ENCODE results near the gene SMIM5. TPM values are rescaled to one million over a fixed set of nuclear protein-coding genes. Genes with fewer than 3 reads are reported as not detected.

Gene SMIM5
- total RNA-seq, 1 donor from 2014 or later, result 15.8 TPM

DNA sequence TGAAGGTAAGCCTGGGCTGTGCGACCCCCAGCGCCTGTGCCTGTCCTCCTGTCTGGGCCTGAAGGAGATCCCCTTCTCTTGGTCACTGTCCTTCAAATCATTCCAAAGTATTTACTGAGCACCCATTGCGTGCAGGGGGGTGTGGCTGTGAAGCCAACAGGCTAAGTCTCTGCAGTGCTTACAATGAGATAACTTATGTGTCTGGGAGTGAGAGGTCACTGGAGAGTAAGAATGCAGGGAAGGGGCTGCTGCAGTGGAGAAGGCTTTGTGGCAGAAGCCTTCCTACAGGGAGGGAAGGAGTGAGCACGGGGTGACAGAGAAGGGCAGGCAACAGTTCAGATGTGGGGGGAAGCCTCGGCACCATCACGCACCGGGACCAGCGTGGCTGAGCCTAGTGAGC is 11.2 kb upstream of the SMIM5 start:
- intact Hi-C loops (cut with micrococcal nuclease), result no loop called here
- DNase-seq, result no peak
- ATAC-seq, result no peak

DNA sequence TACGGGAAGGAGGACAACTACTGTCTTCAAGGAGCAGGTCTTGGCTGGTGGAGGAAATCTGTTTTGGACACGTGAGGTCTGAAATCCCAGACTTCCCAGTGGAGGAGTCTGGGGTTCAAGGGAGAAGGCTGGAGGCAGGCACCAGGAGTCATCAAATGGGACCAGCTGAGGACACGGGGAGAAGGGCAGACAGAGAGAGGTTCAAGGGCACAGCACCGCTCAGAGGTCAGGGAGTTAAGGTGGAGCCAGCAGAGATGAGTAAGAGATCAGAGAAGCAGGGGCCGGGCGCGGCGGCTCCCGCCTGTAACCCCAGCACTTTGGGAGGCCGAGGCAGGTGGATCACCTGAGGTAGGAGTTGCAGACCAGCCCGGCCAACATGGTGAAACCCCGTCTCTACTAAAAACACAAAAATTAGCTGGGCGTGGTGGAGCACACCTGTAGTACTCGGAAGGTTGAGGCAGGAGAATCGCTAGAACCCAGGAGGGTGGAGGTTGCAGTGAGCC is 10.4 kb upstream of the SMIM5 start:
- no peak for ATAC-seq
- no peak for DNase-seq
- intact Hi-C loops (cut with micrococcal nuclease), result no loop called here

- ATAC-seq (no peak), DNase-seq (no peak)
- intact Hi-C loops (cut with micrococcal nuclease), result no loop called here
Observed at GRCh38 chr17:75623386-75623785, 9.8 kb upstream of the SMIM5 start.

DNA sequence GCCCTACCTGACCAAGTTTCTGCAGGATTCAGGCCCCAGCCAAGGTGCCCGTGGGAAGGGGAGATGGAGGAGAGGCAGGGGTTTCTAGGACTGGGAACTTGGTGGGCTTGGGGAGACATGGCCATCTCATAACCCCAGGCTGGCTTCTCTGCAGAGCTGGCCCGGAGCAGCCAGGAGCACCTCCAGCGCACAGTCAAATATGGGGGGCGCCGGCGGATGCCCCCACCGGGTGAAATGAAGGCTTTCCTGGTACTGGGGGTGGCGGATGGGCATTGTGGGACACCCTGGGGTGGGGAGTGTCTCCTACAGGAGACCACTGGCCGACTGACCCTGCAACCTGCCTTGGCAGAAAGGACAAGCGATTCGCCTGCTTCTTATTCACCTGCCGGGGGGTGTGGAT is 9.2 kb upstream of the SMIM5 start:
- intact Hi-C loops (cut with micrococcal nuclease), result no loop called here
- no peak for ATAC-seq
- DNase-seq, result no peak

- intact Hi-C loops (cut with micrococcal nuclease), result no loop called here
- ATAC-seq (no peak), DNase-seq (no peak)
Observed at GRCh38 chr17:75624714-75625345, 8.4 kb upstream of the SMIM5 start.

- peak; percentile 54 for ATAC-seq
- DNase-seq, result peak; percentile 29
- intact Hi-C loops (cut with micrococcal nuclease), result no loop called here
Observed at GRCh38 chr17:75625813-75626486, 7.3 kb upstream of the SMIM5 start.

DNA sequence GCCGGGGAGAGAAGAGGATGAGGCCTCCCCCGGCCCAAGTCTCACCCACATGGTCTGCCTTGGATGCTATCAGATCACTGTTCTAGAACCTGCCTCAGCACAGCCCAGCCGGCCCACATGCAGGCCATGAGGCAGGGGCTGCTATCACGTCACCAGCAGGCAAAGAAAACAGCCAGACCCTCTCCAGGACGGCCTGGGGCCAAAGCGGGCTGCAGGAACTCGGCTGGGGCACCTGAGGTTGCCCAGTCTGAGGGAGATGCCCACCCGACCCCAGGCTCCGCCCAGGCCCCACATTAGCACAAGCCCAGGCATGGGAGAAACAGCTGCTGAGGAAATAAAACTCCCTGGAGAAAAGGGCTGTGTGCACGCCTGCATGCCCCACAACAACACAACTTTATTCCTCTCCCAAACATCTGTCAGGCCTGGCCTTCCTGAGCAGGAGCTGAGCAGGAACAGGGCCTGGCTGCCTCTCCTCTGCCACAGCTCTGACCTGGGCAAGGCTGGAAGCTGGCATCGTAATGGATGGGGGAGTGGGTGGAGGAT is 6.7 kb upstream of the SMIM5 start:
- intact Hi-C loops (cut with micrococcal nuclease), result no loop called here
- DNase-seq (no peak), ATAC-seq (no peak)

DNA sequence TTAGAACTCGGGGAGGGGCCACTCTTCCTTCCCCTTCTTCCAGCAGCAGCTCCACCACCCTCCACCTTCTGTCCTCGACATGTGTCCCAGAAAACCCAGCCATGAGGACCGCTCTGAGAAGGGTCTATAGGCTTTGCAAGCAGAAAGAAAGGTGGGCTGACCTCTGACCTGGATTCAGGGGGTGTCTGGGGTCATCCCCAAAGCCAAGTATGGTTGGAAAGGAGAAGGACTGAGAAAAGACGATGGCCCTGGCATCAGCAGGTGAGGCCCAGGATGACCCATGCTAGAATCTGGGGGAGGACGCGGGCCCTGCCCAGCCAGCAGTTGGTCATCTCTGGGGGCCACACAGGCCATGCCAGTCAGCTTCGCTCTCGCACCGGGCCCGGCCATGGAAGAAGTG is 6.1 kb upstream of the SMIM5 start:
- ATAC-seq, result no peak
- intact Hi-C loops (cut with micrococcal nuclease), result no loop called here

GRCh38 chr17:75628425-75628824 is 4.8 kb upstream of the SMIM5 start:
- DNase-seq (no peak), ATAC-seq (no peak)
- intact Hi-C loops (cut with micrococcal nuclease), result no loop called here

More for the DNA sequence above, 6.1 kb upstream of the SMIM5 start:
- no peak for DNase-seq

DNA sequence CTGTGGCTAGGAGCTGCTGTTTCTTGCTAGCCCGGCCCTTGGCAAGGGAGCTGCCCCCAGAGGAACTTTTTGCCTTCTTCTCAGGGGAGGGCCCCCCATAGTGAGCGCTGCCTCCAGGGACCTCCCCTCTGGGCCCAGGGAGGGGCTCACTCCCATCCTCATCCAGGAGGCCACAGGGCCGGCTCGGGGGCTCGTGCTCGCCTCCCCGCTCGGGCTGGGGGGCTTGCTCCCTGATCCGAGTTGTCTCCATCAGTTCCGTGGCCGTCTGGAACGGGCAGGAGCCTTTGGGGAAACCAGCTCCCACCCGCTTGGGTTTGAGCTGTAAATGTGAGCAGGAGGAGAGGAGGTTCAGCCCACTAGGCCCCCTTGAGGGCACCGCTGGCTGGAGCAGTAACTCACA is 4.1 kb upstream of the SMIM5 start:
- DNase-seq (no peak), ATAC-seq (no peak)
- intact Hi-C loops (cut with micrococcal nuclease), result no loop called here

- ATAC-seq (no peak), DNase-seq (no peak)
- intact Hi-C loops (cut with micrococcal nuclease), result loop anchor here (5.0 kb wide), 1 partner anchor 117 kb away; no protein-coding TSS in a partner anchor
Observed at GRCh38 chr17:75630071-75630917, 2.9 kb upstream of the SMIM5 start.

- no peak for ATAC-seq
- intact Hi-C loops (cut with micrococcal nuclease), result loop anchor here (5.0 kb wide), 1 partner anchor 116 kb away; no protein-coding TSS in a partner anchor
- peak; percentile 31 for DNase-seq
Observed at GRCh38 chr17:75631353-75631752, 1.9 kb upstream of the SMIM5 start.

DNA sequence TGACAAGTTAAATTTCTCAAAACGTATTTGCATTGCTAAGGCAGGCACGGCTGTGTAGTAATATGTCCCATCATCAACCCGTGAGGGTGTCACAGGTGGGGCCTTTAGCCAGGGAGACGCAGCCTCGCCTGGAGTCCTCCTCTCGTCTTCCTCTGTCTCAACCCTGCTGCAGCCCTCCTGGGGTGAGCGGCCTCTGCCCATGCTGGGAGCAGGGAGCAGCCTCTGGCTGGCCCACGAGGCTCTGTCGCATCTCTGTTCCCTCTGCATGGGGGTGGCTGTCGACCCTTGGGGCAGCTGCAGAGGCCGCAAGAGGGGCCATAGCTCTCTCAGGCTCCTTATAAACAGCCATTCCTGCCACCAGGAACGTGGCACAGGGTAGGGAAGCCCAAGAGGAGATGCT is 806 bp upstream of the SMIM5 start:
- peak; percentile 34 for DNase-seq
- intact Hi-C loops (cut with micrococcal nuclease), result loop anchor here (5.0 kb wide), 1 partner anchor 115 kb away; no protein-coding TSS in a partner anchor
- no peak for ATAC-seq

DNA sequence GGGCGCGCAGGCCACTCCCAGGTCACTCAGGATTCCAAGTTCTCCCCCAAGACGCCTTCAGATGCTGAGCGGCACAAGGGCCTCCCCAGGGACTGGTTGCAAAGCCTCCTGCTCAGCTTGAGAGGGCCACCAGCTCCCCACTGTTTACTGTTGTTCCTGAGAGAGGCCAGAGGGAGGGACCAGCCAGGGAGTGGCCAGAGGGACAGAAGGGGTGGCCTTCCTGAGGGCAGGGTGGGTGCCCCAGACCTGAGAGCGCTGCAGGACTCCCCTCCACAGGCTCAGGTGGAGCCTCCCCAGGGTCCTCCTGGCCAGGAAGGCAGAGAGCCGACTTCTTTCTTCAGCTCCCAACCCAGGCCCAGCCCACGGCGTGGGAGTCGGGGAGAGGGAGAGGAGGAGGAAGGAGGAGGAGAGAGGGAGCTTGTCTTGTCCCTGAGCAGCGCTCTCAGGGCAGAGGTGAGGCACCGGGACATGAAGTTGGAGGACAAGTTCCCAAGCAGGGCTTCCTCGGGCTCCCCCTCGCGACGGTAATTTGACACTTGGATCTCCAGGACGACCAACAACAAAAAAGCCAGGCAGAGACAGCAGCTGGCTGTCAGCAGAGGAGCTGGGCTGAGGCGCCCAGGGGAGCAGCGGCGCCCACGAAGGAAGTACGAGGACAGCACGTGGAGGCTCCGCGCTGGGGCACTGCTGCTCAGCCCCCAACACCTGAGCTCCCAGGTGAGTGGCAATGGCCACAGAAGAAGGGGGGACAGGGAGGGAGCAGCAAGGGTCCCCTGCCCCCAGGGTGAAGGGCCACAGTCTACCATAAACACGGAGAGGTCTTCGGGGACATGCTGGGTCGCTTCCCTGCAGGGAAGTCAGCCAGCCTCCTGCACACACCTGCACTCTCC is 497 bp downstream of the SMIM5 start:
- ATAC-seq (peak; percentile 65), DNase-seq (peak; percentile 93)
- intact Hi-C loops (cut with micrococcal nuclease), result loop anchor here (5.0 kb wide), 1 partner anchor 114 kb away; no protein-coding TSS in a partner anchor

DNA sequence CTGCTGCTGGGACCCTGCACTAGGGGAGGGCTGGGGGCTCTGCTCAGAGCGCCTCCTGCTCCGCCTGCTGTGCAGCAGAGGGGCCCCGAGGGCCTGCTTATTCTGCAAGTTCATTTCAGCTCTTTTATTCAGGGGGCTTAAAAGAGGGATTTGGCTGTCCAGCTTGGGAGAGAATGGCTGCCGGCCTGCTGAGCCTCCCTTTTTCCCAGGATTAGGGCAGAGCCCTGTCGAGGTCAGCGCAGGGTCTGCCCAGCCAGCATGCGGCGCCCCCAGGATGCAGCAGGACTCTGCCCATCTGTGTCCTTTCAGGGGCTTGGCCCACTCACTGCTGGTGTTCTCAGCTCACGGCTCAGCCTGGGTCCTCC is 1.1 kb downstream of the SMIM5 start:
- intact Hi-C loops (cut with micrococcal nuclease), result loop anchor here (5.0 kb wide), 1 partner anchor 113 kb away; no protein-coding TSS in a partner anchor
- ATAC-seq (no peak), DNase-seq (no peak)

GRCh38 chr17:75634754-75635609 is 1.7 kb downstream of the SMIM5 start:
- intact Hi-C loops (cut with micrococcal nuclease), result loop anchor here (5.0 kb wide), 1 partner anchor 112 kb away; no protein-coding TSS in a partner anchor
- DNase-seq (peak; percentile 43), ATAC-seq (peak; percentile 3)

DNA sequence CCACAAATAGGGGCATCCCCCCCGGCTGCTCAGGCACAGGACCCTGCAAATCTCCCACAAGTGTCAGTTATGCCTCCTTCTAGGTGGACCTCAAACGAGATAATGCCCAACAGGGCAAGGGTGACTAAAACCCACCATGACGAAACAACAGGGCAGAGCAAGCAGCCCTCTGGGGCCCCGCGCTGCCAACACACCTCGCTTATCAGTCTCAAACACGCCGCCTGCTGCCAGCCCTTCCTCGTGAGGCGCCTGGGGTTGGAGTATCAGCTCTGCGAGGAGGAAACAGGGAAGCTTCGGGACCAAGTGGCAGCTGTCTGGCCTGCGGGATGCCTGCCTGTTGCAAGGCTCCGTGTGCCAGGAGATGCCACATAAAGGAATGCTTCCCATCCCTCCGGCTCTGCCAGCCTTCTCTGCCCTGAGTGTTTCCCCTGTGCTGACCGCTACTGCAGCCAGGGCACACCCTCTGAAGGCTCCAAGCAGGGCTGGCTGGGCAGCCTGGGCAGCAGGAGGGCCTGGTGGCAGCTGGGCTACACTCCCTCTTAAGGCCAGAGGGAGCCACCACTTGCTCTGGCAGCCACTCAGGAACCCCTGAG is 2.5 kb downstream of the SMIM5 start:
- intact Hi-C loops (cut with micrococcal nuclease), result no loop called here
- ATAC-seq (peak; percentile 47), DNase-seq (peak; percentile 82)
